ENCODE results near the gene PAF1.
"Not testable (repeated sequence)": the region's sequence is repeated elsewhere in the genome, so short reads cannot be mapped to it uniquely, and the experiment has no call there.

PAF1 gene

DNA sequence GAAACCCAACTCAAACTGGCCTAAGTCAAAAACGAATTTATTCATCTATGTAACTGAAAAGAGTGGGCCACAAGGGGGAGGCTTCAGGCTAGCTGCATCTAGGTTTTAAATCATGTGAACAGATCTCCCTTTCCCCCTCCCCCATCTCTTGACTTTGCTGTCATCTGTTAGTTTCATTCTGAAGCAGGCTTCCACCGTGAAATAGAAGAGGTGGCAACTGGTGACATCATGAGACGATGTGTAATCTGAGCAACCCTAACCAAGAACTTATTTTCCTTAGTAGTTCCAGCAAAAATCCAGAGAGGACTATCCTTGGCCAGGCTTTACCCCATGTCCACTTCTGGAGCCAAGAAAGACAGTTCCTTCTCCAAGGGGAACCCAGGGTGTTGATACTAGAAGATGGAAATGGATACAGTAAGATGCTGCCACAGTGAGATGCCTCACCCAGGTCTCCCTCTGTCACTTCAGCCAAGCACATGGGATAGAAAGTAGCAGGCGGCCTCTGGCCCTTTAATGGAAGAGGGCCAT is 39.3 kb downstream of the PAF1 start:
- DNase-seq (ENCODE audit: low spot score) = no peak

DNA sequence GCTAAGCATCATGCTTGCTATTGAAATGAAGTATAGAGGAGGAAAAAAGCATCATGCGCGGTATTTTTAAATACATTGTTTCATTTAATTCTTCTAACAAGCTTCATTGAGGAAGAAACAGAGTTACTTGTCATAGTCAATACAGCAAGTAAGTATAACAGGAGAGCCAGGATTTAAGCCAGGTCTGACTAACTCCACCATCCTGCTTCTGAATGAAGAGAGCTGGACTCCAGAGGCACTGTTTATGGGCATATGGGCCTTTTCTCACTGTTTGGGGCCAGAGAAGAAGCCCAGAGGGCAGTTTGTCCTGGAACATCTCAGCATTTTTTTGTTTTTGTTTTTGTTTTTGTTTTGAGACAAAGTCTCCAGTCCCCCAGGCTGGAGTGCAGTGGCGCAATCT is 40.8 kb downstream of the PAF1 start:
- DNase-seq (ENCODE audit: low spot score) = no peak

DNA sequence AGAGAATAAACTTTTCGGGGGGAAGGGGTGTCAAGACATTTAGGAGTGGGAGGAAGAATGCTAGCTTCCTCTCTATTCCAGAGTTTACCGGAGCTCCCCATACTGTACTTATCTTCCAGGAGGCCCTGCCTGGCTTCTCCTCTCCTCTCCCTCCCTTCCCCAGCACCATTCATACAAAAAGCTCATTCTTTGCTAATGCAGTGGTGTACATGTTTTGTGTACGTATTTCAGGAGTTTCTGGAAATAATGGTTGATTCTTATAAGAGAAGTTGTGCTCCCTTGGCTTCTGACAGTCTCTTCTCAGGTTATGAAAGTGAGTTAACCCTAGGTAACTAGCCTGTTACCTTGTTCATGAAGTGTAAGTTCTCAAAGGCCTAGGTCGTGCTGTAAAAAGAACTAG is 41.6 kb downstream of the PAF1 start:
- no peak for DNase-seq (ENCODE audit: low spot score)

DNA sequence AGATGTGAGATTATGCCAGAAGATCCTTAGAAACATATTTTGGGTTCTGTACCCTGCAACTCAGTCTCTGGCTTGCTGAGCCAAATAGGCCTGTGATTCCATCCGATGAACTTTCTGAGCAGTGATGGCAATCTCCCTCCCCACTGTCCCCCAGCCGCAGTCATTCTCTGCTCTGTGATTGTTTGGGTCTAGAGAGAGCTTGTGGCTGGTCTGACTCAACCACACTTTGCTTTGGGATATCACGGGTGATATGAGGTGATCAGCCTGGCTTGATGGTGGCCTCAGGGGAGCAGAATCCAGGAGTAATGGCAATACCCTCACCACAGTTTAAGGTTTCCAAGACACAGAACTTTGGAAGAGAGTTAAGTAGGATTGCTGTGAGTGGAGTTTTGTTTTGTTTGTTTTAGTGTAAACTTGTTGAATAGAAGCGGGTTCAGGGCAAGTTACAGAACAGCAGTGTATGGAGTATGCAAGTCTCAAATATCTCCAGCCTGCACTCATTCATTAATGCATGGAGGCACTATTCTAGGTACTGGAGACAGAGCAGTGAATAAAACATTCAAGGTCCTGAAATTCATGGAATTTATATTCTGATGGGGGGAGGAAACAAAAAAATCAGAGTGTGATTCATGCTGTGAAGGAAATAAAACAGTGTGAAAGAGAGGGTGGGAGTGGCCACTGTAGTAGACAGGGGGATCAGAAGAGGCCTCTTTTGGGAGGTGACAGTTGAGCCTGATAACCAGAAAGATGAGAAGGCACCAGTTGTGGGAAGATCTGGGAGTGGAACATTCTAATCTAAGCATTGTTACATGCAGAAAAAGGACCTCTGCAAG is 43.4 kb downstream of the PAF1 start:
- no peak for DNase-seq (ENCODE audit: low spot score)

DNA sequence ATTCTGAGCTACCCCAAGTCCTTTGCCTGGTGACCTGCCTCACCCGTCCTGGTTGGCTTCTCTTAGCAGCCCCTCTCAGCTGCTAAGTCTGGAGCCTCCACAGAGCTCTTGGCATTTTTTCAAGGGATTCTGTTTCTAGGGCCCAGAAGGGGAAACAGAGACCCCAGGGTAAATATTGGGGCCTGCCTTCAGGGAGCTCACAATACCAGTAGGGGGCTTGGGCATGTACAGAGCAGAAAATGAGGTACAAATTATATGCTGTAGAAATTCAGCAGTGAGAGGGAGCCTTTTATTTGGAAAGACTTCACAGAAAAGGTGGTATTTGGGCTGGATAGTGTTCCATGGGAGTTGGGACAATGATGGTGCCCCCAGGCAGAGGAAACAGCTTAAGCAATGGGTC is 45.0 kb downstream of the PAF1 start:
- DNase-seq (ENCODE audit: low spot score) = no peak

DNA sequence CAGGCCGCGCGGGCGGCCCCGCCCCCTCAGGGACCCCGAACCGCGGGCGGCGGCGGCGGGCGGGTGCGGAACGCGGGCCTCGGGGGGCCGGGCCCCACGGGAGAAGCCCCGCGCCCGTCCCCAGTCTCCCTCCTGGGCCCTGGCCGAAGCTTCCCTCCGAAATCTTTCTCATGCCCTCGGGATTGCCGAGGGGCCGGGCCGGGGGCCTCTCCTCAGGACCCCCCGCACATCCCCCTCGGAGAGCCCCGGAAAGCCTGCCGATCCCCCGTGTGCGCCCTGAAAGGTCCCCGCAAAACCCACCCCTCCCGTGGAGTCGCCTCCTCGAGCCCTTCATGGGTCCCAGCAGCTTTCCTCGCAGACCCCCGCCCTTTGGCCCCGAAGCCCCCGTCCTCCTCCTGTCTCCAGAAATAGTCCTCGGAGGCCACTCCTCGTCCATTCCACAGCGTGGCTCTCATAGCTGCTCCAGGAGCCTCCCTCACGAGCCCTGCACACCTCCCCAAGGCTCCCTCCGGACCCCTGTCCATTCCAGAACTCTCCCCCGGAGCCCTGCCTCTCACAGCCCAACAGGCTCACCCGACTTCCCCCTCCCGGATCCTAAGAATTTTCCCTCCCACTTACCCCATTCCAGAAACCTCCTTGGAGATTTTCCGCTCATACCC is 48.1 kb downstream of the PAF1 start:
- DNase-seq (ENCODE audit: low spot score) = peak; percentile 13

DNA sequence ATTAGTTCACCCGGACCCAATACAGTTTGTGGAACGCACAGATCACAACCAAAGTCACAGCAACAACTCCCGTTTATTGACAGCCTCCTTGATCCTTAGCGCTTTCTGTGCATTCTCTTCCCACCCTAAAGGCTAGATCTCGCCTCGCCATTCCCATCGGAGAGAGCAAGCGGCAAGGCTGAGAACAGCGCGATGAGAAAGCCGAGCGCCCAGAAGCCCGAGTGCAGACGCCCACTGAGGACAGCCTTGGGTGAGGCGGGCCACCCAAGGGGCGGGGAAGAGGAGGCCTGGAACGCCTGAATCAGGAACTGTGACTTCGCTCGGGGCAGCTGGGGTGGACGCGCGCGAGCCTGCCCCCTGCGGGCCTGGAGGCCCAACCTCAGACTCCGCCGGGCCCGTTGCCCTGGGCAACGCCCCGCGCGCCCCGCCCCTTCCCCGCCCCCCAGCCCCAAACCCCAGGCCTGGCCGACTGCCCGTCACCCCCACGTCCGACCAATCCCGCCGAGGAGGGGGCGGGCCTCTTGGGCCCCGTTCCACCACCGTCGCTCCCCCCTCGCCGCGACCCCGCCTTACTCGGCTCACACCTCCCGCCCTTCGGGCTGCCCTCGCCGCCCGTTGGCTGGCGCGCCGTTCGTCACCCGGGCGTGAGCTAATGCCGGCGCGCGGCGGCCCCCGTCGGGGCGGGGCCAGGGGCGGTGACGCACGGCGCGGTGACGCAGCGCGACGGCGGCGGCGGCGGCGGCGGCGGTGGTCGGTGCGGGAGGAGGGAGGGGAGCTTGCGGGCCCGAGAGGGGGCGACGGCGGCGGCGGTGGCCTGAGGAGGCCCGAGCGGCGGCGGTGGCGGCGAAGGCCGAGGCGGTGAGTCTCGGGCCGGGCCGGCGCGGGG is 48.9 kb downstream of the PAF1 start, which contains the start of gene SAMD4B:
Gene SAMD4B (plus strand): TSS at position 703 of the 886 bp plus-strand sequence. CDS start 14,473 bp downstream, outside the sequence.
- peak; percentile 98 for DNase-seq (ENCODE audit: low spot score)

DNA sequence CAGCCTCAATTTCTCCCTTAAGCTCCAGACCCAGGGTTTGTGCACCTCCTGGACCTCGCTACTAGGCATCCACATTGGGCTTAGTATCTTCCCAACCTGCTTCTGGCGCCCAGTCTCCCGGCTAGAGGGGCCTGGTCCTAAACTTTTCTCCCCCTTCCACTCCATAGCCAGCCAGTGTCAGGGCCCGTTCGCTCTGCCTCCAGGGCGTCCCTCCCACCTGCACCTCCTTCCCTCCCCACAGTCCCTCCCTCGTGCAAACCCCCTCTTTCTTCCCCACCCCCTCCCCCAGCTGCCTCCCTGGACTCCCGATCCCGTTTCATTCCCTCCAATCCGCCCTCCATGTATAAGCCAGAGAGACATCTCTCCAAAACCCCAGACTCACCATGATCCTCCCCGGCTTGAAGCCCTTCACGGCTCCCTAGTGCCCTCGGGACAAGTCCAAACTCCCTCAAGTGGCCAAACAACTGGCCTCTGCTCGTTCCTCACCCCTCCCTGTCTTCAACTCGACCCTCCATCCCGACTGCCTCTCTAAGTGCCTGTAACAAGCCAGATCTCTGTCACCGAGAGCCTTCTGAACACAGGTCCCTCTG is 49.7 kb downstream of the PAF1 start:
- no peak for DNase-seq (ENCODE audit: low spot score)

DNA sequence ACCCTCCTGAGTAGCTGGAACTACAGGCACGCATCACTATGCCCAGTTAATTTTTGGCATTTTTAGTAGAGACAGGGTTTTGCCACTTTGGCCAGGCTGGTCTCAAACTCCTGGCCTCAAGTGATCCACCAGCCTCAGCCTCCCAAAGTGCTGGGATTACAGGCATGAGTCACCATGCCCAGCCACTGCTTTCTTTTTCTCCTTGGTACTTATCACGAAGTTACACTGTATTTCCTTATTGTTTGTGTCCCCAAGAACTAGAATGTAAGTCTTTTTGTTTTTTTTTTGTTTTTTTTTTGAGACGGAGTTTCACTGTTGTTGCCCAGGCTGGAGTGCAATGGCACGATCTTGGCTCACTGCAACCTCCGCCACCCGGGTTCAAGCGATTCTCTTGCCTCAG is 50.8 kb downstream of the PAF1 start:
- not testable (repeated sequence) for DNase-seq (ENCODE audit: low spot score)

DNA sequence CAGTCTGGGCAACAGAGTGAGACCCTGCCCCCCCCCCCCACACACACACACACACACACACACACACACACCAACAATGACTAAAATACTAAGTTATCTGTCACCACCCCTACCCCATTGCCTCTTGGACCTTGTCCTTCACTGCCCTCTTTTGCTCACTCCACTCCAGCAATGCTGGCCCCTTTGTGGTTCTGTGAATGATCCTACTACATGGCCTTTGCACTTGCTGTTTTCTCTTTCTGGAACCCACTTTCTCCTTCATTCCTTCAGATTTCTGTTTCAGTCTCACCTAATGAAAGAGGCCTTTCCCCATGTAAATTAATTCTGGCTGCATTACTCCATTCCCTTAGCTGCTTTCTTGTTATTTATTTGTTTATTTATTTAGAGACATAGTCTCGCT is 51.2 kb downstream of the PAF1 start:
- DNase-seq (ENCODE audit: low spot score) = no peak

DNA sequence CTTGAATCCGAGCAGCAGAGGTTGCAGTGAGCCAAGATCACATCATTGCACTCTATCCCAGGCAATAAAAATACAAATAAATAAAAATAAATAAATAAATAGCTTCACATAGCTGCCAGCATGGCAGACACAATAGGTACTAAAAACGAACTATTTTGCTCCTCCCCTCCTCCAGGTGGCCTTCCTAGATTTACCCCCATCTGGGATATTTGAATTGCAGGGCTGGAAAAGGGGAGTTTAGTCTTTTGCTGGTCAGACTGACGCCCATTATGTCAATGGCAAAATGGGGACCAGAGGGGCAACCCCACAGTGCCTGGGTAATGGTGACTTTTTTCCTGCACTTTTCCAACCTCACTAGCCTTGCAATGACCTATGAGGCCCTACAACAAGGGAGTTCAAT is 54.4 kb downstream of the PAF1 start:
- DNase-seq (ENCODE audit: low spot score) = no peak
